GM21717 (cell line): ENCODE data around the gene DOC2B.
"Not testable (repeated sequence)": the region's sequence is repeated elsewhere in the genome, so short reads cannot be mapped to it uniquely, and the experiment has no call there.

Experiments used
- ATAC-seq: cut with Tn5 transposase; IDR thresholded peaks from one replicate; pipeline ENCODE4 v1.9.1; 2021; ENCODE audit warnings: mild to moderate bottlenecking, moderate library complexity; ENCODE audit not compliant: unreplicated experiment

DOC2B gene

DNA sequence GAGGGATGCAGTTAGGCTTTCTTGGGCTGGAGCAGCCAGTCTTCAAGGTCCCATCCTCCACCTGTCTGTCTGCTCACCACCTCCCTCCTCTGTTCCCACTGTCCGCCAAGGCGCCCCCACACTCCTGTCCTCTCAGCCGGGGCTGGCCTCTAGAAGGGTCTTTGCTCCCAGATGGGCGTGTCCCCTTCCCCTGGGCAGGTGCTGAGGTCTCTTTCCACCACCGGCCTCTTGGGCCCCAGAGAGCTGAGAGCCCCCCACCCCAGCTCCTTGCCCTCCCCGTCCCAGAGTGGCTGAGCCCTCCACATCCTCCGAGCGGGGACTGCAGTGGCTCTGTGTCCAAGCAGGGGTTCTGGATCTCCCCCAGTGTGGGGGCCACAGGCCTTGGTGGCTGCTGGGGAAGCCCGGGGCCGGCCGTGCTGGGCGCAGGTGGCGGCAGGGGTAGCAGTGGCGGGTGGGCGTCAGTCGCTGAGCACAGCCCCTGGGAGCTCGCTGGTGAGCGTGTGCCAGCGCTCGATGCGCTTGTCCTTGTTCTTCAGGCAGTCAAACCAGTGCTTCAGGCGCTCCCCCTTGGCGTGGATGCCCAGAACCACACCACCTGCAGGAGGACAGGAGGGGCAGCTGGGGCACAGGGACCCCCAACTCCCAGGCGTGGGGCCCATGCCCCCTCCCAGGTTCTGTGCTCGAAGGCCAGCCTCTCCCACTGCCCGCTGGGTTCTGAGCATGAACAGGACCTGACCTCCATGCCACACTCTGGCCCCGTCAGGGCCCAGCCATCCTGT, 34.3 kb downstream of the DOC2B start:
- ATAC-seq: no peak

DNA sequence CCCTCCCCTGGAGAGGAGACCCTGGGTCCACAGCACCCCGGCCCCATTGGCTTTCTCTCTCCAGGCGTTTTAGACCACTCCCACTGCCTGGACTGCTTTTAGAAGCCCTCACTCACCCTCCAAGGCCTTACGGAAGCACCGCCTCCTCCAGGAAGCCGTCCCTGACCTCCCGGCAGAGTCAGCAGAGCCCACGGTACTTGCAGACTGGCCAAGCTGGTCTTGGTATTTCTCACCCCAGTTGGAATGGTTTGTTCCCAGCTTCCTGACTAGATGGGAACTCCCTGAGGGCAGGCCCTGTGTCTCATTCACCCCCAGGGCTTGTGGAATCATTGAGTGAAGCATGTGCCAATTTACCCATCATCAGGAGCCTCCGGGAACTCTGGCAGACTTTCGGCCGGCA, 34.9 kb downstream of the DOC2B start:
- ATAC-seq: no peak

DNA sequence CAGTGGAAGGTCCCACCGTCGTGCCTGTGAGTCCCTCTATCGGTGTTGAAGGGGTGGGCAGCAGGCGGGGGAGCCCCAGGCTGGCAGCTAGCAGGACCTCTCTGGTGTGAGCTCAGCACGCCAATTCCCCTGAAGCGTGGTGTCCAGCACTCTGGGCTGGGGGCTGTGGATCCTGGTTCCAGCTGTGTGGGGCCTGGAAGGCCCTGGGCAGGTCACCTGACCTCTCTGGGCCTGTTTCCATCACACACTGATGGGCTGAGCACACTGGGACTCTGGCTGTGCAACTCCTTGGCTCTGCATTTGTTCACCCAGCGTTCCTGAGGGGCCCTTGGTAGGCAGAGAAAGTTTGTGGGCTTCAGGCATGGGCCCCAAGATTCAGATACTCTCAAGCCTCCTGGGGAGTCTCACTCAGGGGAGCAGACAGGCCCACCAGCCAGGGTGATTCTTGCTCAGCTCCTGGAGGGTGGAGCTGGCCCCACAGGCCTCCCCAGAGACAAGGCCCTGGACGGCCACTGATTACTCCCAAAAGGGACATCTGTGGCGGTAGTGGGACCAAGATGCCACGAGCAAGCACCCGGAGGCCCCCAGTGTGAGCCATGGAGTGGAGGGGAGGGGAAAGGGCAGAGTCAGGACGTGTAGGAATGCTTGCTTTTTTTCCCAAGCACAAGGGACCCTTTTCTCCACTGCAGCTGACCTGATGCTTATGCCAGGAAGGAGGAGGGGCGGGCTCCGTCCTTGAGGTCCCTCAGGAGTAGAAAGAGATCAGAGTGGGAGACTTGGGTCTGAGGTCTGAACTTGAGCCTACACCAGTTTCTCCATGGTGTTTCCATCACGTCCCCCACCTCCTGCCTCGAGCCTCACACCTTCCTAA, 35.5 kb downstream of the DOC2B start:
- no peak for ATAC-seq

DNA sequence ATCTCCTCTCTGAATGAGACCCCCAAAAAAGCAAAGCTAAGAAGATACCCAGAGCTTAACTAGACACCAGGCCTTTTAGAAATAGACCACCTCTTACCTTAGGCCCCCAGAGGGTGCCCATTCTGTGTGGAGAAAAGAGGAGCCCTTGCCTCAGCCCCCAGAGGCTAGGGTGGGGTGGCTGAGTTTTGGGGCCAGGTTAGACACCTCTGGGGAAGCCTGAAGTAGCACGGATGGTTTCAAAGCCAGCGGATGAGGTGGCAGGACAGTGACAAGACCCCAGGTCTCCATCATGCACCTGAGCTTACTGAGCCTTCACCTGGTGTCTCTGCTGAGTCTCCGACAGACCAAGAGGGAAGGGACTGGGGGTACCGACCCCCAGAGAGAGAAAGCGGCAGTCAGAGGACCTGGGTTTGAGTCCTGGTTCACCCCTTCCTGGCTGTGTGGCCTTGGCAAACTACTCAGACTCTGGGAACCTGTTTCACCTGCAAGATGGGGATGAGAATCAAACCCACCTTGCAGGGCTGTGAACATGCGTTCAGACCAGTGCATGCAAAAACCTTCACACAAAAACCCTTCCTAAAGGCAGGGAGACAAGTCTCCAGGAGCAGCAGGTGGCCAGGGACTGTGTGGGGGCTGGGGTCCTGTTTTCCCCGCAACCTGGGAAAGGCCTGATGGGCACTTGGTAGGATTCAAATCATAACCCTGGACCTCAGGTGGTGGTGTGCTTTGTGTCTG, 36.3 kb downstream of the DOC2B start:
- no peak for ATAC-seq

DNA sequence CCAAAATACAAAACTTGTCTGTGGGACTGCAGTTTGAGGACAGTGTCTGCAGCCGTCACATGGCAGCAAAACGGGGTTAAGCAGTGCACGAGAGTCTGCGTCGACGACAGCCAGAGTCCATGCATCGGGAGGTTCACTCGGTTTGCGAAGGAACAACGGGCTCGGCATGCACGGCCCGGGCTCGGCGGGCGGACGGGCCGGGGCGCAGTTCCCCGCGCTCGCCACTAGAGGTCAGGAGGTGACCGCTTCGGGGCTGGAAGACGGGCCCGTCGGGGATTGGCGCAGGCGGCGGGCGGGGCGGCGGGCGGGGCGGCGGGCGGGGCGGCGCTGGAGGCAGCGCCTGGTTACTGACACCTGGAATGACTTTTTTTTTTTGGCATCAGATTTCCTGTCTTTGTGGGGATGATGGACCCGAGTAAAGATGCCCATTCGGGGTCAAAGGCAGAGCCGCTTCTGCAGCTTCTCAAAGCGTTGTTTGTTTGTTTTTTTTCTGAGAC, 37.6 kb downstream of the DOC2B start:
- no peak for ATAC-seq

DNA sequence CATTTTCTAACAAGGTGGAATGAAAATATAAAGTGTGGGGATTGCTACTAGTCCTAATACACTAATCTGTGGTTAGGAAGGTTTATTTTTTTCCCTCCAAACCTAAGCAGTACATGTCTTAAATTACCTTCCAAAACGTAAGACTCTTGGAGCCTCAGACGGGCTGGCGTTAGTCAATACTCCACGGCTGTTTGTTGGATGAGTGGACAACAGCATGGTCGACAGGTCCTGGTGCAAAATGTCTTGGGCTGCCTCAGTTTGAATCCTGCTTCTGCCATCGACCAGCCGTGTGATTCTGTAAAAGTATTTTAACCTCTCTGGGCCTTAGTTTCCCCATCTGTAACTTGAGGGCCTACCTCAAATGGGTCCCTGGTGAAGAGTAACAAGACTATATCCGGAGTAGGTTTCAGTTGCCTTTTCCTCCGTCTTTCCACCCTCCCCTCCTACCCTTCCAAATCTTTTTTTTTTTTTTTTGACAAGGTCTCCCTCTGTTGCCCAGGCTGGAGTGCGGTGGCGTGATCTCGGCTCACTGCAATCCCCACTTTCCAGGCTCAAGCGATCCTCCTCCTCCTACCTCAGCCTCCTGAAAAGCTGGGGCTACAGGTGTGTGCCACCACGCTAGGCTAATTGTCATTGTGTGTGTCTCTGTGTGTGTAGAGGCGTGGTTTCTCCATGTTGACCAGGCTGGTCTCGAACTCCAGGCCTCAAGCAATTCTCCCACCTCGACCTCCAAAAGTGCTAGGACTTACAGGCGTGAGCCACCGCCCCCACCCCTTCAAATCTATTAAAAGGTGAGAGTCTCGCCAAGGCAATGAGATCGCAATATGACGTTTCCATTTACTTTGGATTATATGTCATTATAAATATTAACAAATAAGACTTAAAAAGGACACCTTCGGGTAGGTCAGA, 38.3 kb downstream of the DOC2B start:
- ATAC-seq: no peak

DNA sequence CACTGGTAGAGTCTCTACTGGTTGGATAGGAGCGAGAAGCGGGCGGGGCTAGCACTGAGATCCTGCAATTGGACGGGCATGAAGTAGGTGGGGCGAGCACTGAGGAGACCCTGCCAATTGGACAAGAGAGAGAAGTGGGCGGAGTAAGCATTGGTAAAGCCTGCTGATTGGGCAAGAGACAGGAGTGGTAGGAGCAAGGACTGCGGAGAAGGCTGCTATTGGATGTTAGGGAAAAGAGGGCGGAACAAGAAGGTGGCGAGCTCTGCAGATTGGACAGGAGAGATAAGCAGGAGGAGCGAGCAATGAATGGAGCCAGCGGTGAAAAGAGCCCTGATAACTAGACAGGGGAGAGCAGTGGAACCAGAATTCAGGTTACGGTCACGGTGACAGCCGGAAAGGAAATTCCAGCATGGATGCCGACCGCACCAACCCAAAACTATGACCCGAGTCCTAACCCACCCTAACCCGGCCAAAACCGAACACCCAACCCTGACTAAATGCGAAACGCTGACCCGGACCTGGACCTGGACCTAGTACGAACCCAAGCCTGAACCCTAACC, 39.3 kb downstream of the DOC2B start:
- no peak for ATAC-seq

DNA sequence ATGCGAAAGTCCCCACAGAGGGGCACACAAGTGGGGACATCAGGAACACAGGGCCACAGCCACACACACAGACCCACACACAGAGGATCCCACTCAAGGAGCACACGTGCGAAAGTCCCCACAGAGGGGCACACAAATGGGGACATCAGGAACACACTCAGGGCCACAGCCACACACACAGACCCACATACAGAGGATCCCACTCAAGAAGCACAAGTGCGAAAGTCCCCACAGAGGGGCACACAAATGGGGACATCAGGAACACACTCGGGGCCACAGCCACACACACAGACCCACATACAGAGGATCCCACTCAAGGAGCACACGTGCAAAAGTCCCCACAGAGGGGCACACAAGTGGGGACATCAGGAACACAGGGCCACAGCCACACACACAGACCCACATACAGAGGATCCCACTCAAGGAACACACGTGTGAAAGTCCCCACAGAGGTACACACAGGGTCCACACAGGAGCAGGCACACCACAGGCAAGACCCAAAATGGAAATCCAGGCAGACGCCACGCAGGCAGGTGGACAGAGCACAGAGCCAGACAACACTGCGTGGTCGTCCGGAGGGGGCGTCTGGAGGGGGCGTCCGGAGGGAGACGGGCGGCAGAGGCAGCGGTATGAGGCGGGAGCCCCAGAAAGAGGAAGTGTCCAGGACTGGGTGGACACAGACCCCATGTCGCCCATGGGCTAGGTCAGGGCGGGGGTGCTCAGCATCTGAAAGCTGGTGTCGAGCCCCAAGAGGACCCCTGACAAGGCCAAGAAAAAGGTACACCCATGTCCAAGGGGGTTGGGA, 41.8 kb downstream of the DOC2B start:
- ATAC-seq: not testable (repeated sequence)

DNA sequence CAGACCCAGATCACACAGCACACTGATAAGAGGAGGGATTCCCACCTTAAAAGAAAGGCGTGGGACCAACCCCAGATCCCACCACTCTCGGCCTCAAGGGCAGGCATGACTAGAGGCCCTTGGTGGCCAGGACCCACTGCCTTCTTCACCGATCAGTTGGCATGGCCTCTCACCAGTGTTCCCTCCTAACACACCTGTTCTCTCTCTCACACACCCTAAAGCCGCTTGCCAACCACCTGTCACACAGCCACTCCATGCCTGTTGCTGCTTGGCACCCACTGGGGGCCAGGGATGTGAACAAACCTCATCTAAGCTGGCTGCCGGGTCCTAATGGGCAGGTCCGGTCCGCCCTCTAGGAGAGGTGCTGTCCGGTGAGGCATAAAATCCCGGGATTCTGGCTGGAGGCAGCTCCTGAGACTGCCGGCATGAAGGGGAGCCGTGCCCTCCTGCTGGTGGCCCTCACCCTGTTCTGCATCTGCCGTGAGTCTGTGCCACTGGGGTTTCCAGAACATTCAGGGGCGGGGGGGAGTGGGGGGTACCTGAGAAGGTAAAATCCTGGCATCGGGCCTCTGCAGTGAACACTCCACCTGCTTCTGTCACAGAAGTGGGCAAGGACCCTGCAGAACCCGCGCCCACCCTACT, 44.2 kb downstream of the DOC2B start, which contains the start of gene SCGB1C2:
Gene SCGB1C2 (plus strand): TSS at position 404 of the 642 bp plus-strand sequence. CDS start 22 bp downstream, at position 426.
- ATAC-seq: not testable (repeated sequence)

DNA sequence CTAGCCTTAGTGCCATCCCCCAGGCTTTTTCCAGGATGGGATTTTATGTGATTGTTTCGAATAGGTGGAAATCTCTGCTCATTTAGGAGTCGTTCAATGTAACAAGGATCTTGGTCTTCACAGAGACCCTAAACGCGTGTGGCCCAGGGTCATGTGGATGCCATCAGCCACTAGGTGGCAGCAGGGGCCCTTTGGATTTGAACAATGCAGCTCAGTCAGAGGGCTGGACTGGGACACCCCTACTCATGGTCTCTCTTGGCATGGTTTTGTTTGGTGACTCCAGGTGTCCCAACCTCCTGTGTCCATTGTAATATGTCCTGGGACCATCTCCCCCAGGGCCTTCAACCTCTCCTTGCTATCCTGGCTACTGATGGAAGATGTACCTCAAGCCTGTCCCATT, 44.9 kb downstream of the DOC2B start:
- ATAC-seq: peak; percentile 67

DNA sequence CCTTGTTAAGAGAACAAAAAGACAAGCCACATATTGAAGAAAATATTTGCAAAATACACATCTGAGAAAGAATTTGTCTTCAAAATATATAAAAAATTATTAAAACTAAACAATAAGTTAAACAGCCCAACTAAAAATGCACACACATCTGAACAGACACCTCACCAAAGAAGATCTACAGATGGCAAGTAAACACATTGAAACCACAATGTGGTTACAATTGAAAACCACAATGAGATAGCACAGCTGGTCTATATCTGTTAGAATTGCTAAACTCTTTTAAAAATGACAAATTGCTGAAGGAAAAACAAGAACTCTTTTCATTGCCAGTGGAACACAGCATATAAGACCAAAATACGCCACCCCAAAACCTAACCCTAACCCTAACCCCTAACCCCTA, 45.6 kb downstream of the DOC2B start:
- ATAC-seq: not testable (repeated sequence)

DNA sequence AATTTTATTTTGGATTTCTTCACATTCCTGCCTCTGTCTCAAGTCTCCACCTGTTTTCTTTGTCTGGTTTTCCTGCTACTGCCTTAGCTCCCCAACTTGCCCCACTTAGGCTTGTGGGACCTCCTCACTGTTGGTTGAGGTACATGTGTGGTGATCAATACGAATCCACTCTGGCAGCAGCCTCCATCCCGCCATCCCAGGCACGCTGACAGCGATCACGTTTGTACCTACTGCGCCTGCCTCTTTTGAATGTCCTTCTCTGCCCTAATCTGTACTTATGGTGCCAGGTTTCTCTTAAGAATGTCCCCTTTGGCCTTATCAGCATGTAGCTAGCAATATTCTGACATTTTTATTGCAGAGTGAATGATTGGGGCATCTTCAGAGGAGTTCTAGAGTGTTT, 46.4 kb downstream of the DOC2B start:
- not testable (repeated sequence) for ATAC-seq

DNA sequence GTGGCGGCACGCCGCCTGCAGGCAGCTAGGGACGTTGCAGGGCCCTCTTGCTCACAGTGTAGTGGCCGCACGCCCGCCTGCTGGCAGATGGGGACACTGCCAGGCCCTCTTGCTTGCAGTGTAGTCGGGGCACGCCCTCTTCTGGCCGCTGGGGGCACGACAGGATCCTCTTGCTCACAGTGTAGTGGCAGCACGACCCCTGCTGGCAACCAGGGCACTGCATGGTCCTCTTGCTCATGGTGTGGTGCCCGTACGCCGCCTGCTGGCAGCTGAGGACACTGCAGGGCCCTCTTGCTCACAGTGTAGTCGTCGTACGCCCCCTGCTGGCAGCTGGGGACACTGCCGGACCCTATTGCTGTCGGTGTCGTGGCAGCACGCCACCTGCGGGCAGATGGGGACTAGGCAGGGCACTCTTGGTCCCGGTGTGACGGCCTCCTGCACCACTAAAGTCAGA, 47.1 kb downstream of the DOC2B start:
- peak; percentile 86 for ATAC-seq

DNA sequence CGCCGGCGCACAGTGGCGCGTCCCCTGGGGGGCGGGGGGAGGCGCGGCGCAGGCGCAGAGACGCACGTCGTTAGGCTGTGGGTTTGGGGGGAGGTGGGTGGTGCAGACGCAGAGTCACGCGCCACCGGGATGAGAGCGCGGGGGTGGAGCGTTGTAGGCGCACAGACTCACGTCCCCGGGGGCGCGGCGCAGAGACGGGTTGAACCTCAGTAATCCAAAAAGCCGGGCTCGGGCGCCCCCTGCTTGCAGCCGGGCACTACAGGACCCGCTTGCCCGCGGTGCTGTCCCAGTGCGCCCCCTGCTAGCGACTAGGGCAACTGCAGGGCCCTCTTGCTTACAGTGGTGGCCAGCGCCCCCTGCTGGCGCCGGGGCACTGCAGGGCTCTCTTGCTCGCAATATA, 47.5 kb downstream of the DOC2B start:
- not testable (repeated sequence) for ATAC-seq

DNA sequence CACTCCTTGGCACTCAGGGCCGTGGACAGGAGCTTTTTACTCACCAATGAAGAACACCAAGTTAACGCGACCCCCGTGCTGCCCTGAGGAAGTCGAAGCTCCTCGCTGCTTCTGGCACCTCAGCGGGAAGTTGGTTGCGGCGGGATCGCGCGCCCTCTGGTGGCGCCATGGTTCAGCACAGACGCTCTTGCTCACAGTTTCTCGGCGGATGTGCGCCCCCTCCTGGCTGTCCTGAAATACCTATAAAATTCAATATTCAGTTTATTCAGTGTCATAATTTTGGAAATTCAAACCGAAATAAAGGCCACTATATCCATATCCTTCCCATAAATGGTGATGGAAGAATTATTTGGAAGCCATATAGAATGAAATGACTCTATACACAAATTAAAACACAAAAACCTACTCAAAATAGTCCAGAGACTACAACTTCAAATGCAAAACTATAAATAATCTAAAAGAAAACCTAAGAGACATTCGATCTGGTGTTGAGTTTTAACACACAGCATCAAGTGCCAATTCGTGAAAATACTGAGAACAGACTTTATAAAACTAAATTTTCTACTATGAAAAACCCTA, 63.0 kb downstream of the DOC2B start:
- not testable (repeated sequence) for ATAC-seq

DNA sequence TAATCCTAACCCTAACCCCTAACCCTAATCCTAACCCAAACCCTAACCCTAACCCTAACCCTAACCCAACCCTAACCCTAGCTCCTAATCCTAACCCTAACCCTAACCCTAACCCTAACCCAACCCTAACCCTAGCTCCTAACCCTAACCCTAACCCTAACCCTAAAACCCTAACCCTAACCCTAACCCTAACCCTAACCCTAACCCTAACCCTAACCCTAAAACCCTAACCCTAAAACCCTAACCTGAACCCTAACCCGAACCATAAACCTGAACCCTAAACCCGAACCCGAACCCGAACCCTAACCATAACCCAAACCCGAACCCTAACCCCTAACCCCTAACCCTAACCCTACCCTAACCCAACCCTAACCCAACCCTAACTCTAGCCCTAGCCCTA, 68.3 kb downstream of the DOC2B start:
- not testable (repeated sequence) for ATAC-seq
